BLaER1 treated with 17β-estradiol and CSF1 and Interleukin-3, amounts not matched to agents 10 nM and 100 nM (cell line): Measurements from ENCODE around the gene CLDN19.
"Not testable (repeated sequence)": the region's sequence is repeated elsewhere in the genome, so short reads cannot be mapped to it uniquely, and the experiment has no call there.

Experiments
- H3K27ac ChIP-seq, 11 experiments: shearing (Covaris generic); formaldehyde crosslinking; 2 replicates each; pipeline ENCODE4 v1.8.1; 2022
- H3K27me3 ChIP-seq, 11 experiments: shearing (Covaris generic); formaldehyde crosslinking; 2 replicates each; pipeline ENCODE4 v1.8.1; 2022
- H3K36me3 ChIP-seq, 11 experiments: shearing (Covaris generic); formaldehyde crosslinking; 2 replicates each; pipeline ENCODE4 v1.8.1; 2022
- H3K4me1 ChIP-seq, 10 experiments: shearing (Covaris generic); formaldehyde crosslinking; 2 replicates each; pipeline ENCODE4 v1.8.1; 2022
- H3K4me2 ChIP-seq, 11 experiments: shearing (Covaris generic); formaldehyde crosslinking; 2 replicates each; pipeline ENCODE4 v1.8.1; 2022
- H3K4me3 ChIP-seq, 10 experiments: shearing (Covaris generic); formaldehyde crosslinking; 2 replicates each; pipeline ENCODE4 v1.8.1; 2022
- H3K9ac ChIP-seq, 11 experiments: shearing (Covaris generic); formaldehyde crosslinking; 2 replicates each; pipeline ENCODE4 v1.8.1; 2022
- H3K9me3 ChIP-seq, 11 experiments: shearing (Covaris generic); formaldehyde crosslinking; replicated peaks in 1 of 11; 2 replicates each; pipeline ENCODE4 v1.8.1; 2022
- H4K20me1 ChIP-seq, 11 experiments: shearing (Covaris generic); formaldehyde crosslinking; 2 replicates each; pipeline ENCODE4 v1.8.1; 2022
- Cebpa-rat ChIP-seq, 11 experiments: shearing (Covaris generic); IDR thresholded peaks; 2 replicates each; pipeline ENCODE4 v1.8.1; 2022

CLDN19 gene

DNA sequence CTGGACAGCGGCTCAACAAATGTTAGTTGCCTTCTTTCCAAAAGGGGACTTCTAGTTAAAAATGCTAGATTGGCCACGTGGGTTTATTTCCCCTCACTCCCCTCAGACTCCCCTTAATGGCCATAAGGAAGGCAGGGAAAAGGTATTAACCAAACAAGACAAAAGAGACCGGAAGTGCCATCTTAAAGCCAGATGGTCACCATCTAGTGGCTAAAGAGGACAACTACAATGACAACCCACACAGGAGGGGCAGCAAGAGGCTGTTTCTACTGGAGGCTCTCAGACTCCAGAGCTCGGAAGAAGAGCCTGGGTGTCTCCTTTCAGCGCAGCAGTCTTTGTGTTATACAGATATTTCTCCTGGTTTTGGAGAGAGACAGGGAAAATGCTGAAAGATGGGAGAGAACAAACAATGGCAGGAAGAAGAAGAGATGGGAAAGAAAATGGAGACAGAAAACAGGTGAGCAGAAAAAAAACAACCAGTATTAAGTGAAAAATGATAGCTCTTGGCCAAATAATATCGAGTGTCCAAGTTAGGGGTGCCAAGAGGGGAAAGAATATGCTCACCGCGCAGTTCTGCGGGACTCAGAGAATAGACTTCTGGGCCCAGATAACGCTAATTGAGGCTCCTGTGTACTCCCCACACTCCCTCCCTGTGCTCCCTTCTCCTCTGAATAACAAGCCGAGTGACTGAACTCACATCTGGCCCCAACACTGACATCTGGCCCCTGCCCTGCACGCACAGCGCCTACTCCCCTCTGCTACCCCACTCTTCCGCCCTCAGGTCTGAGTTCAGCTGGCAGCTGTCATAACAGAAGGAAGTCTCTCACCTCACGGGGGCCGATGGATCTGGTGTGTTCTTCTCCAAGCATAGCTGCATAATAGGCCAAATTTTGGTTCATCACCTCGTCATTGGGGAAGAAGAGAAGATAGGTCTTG, 17.2 kb upstream of the CLDN19 start:
- H3K4me2 ChIP-seq = no peak overlapping the region
- H3K4me1 ChIP-seq = peaks cover 10 to 27% (median 15%) of the 10 kb centered on the region in 10 experiments
- peaks cover 0 to 27% (median 2%) of the 10 kb centered on the region in 11 experiments; a peak in 8 of 22 replicates for H4K20me1 ChIP-seq
- H3K9ac ChIP-seq = no peak overlapping the region; a peak in 1 of 22 replicates
- H3K27ac ChIP-seq = no peak overlapping the region
- H3K27me3 ChIP-seq = no peaks in the 10 kb centered on the region
- peaks cover 88 to 100% (median 99%) of the 10 kb centered on the region in 11 experiments for H3K36me3 ChIP-seq
- H3K9me3 ChIP-seq = peaks cover 5 to 13% (median 7%) of the 10 kb centered on the region in 11 experiments
- no peak overlapping the region for H3K4me3 ChIP-seq
- no peak for TF ChIP-seq Cebpa-rat (IDR thresholded peaks at IDR 0.05)

GRCh38 chr1:42753070-42753469, 13.0 kb upstream of the CLDN19 start:
- Histone ChIP-seq H3K36me3 (peaks cover 78 to 92% (median 88%) of the 10 kb centered on the region in 11 experiments), H3K9ac (no peak overlapping the region), H3K27ac (no peak overlapping the region), H3K9me3 (peaks cover 13 to 21% (median 15%) of the 10 kb centered on the region in 11 experiments), H3K27me3 (no peaks in the 10 kb centered on the region), H3K4me2 (no peak overlapping the region), H3K4me3 (no peak overlapping the region), H4K20me1 (peaks cover 0 to 30% (median 0%) of the 10 kb centered on the region in 11 experiments; a peak in 4 of 22 replicates), H3K4me1 (peaks cover 0 to 26% (median 0%) of the 10 kb centered on the region in 10 experiments; a peak in 8 of 20 replicates)
- no peak for TF ChIP-seq Cebpa-rat (IDR thresholded peaks at IDR 0.05)

DNA sequence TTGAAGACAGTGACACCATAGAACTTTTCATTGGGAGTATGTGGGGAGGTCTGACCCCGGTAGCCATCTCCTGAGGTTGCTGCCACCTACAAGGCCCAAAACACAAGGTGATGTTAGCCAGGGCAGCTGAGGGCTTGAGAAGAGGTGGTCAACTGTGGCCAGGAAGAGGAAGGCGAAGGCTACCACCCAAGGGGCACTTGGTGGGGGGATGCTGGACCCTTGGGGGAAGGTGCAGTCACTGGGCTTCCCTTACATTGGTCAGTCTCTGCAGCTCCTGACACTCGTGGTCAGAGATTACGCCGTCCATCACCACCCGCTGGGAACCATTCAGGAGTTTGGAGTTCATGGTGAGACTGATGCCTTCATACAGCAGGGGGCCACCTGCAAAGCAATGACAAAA, 12.2 kb upstream of the CLDN19 start:
- Histone ChIP-seq H3K27ac (no peak overlapping the region), H3K4me1 (peaks cover 0 to 28% (median 0%) of the 10 kb centered on the region in 10 experiments; a peak in 8 of 20 replicates), H3K9me3 (peaks cover 13 to 21% (median 15%) of the 10 kb centered on the region in 11 experiments), H4K20me1 (peaks cover 0 to 29% (median 0%) of the 10 kb centered on the region in 11 experiments; a peak in 4 of 22 replicates), H3K36me3 (peaks cover 78 to 92% (median 88%) of the 10 kb centered on the region in 11 experiments), H3K4me2 (no peak overlapping the region), H3K9ac (no peak overlapping the region), H3K27me3 (no peaks in the 10 kb centered on the region), H3K4me3 (no peak overlapping the region)
- TF ChIP-seq Cebpa-rat (IDR thresholded peaks at IDR 0.05) = no peak

DNA sequence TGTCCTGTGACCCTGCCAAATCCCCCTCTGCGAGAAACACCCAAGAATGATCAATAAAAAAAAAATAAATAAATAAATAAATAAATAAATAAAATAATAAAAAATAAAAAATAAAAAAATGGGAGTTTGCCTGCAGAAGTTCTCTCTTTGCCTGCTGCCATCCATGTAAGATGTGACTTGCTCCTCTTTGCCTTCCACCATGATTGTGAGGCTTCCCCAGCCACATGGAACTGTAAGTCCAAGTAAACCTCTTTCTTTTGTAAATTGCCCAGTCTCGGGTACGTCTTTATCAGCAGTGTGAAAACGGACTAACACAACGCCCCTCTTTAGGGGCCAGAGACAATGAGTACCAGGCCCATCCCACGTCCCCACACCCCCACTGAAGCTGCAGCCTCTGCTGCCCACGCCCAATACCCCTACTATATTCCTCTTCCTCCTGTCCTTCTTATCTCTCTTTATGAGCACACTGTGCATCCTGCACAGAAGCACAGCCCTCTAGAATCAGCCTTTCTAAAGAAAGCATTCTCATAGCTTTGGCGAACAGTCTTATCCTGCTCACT, 11.6 kb upstream of the CLDN19 start:
- not testable (repeated sequence) for H3K27ac ChIP-seq, H3K27me3 ChIP-seq, H3K4me2 ChIP-seq, H3K9ac ChIP-seq, H3K4me3 ChIP-seq
- Histone ChIP-seq H3K9me3 (peaks cover 13 to 21% (median 15%) of the 10 kb centered on the region in 11 experiments), H3K36me3 (peaks cover 81 to 92% (median 88%) of the 10 kb centered on the region in 11 experiments), H4K20me1 (peaks cover 0 to 35% (median 0%) of the 10 kb centered on the region in 11 experiments; a peak in 5 of 22 replicates), H3K4me1 (peaks cover 0 to 25% (median 0%) of the 10 kb centered on the region in 10 experiments; a peak in 8 of 20 replicates)

DNA sequence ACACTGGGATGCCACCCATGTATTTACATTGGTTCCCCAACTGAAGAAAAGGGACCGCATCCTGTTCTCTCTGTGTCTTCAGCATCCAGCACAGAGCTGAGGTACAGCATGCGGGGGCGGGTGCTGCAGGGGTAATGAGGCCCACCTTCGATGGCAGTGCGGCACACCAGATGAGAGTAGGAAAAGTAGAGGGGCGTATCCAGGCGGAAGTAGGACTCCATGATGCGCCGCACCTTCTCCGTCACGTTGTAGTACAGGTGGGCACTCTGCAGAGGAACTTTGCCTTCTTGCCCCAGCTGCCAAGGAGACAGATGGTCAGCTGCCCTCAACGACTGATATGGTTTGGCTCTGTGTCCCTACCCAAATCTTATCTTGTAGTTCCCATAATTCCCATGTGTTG, 10.0 kb upstream of the CLDN19 start:
- Histone ChIP-seq H3K4me1 (peaks cover 0 to 25% (median 0%) of the 10 kb centered on the region in 10 experiments; a peak in 8 of 20 replicates), H3K27ac (no peak overlapping the region), H3K36me3 (peaks cover 79 to 92% (median 88%) of the 10 kb centered on the region in 11 experiments), H3K27me3 (no peaks in the 10 kb centered on the region), H3K9ac (no peak overlapping the region), H3K4me3 (no peak overlapping the region), H4K20me1 (peaks cover 0 to 43% (median 0%) of the 10 kb centered on the region in 11 experiments; a peak in 5 of 22 replicates), H3K4me2 (peak overlapping the region in 3 of 11 experiments; percentile 76 to 90 (median 84); a peak in 4 of 22 replicates), H3K9me3 (peaks cover 13 to 21% (median 15%) of the 10 kb centered on the region in 11 experiments)
- TF ChIP-seq Cebpa-rat (IDR thresholded peaks at IDR 0.05) = no peak

DNA sequence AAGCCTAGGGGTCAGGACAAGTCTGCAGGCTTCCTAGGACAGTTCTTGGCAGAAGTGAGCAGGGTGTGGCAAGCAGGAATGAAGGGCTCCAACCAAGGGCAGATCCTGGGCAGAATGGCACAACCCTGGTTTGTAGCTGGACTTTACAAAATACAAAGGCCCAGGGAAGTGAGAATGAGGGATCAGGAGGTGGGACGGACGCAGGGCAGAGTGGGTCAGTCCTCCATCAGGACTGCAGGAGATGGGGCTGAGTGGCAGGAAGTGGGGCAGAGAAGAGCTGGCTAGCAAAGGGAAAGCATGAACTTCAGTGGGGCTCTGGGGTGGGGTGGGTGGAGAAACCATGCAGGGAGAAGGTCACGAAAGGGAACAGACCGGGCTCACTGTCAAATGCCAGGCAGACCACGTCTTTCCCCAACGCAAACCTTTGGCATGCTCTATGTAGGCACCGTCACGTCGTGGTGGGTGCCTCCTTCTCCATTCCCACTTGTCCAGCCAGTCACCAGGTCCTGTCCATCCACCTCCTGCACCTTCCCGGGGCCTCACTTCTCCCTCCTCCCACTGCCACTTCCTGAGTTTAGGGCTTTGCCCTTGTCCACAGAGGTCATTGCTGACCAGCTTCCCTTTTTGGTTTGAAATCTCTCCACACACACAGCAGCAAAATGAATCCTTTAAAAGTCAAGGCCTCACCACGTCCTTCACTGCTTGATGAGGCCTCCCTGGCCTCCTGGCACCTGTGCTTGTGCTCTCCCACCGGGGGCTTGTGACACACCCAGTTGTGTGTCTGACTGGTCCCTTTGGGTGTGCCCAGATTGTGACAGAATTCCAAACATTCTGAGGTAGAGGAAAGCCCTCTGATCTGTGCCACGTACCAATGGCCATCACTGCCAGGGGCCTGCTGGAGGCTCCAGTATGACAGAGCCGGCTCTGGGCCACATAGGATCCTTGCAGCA, 8.7 kb upstream of the CLDN19 start:
- H3K36me3 ChIP-seq = peaks cover 66 to 80% (median 75%) of the 10 kb centered on the region in 11 experiments
- H3K9ac ChIP-seq = peak overlapping the region in 4 of 11 experiments; percentile 45 to 66 (median 62); a peak in 6 of 22 replicates
- peaks cover 0 to 25% (median 0%) of the 10 kb centered on the region in 10 experiments; a peak in 8 of 20 replicates for H3K4me1 ChIP-seq
- H3K27me3 ChIP-seq = no peaks in the 10 kb centered on the region
- peaks cover 0 to 43% (median 0%) of the 10 kb centered on the region in 11 experiments; a peak in 5 of 22 replicates for H4K20me1 ChIP-seq
- H3K27ac ChIP-seq = peak overlapping the region in 4 of 11 experiments; percentile 33 to 57 (median 46); a peak in 7 of 22 replicates
- H3K9me3 ChIP-seq = peaks cover 13 to 21% (median 15%) of the 10 kb centered on the region in 11 experiments
- no peak overlapping the region for H3K4me3 ChIP-seq
- no peak for TF ChIP-seq Cebpa-rat (IDR thresholded peaks at IDR 0.05)
- H3K4me2 ChIP-seq = peak overlapping the region in 4 of 11 experiments; percentile 27 to 90 (median 80); a peak in 7 of 22 replicates

GRCh38 chr1:42748021-42748420, 8.0 kb upstream of the CLDN19 start:
- peaks cover 60 to 73% (median 67%) of the 10 kb centered on the region in 11 experiments for H3K36me3 ChIP-seq
- peak overlapping the region in 3 of 11 experiments; percentile 76 to 90 (median 84); a peak in 6 of 22 replicates for H3K4me2 ChIP-seq
- H3K9ac ChIP-seq = no peak overlapping the region
- H3K4me1 ChIP-seq = peaks cover 0 to 25% (median 0%) of the 10 kb centered on the region in 10 experiments; a peak in 8 of 20 replicates
- no peaks in the 10 kb centered on the region for H3K27me3 ChIP-seq
- H3K9me3 ChIP-seq = peaks cover 13 to 16% (median 15%) of the 10 kb centered on the region in 11 experiments
- H3K4me3 ChIP-seq = no peak overlapping the region
- H3K27ac ChIP-seq = peak overlapping the region in 2 of 11 experiments; percentile 38 to 57; a peak in 2 of 22 replicates
- H4K20me1 ChIP-seq = peaks cover 0 to 43% (median 0%) of the 10 kb centered on the region in 11 experiments; a peak in 5 of 22 replicates
- TF ChIP-seq Cebpa-rat (IDR thresholded peaks at IDR 0.05) = no peak

- TF ChIP-seq Cebpa-rat (IDR thresholded peaks at IDR 0.05) = no peak
- Histone ChIP-seq H3K9me3 (peaks cover 7% of the 10 kb centered on the region in 11 experiments), H3K27ac (no peak overlapping the region), H3K4me1 (peaks cover 0 to 25% (median 0%) of the 10 kb centered on the region in 10 experiments; a peak in 8 of 20 replicates), H3K27me3 (no peaks in the 10 kb centered on the region), H3K9ac (no peak overlapping the region), H3K4me2 (no peak overlapping the region), H4K20me1 (peaks cover 0 to 43% (median 0%) of the 10 kb centered on the region in 11 experiments; a peak in 5 of 22 replicates), H3K36me3 (peaks cover 52 to 64% (median 59%) of the 10 kb centered on the region in 11 experiments), H3K4me3 (no peak overlapping the region)
Observed at GRCh38 chr1:42747125-42747524, 7.1 kb upstream of the CLDN19 start.
